ENCODE results near the gene SPINK6. TPM values are rescaled to one million over a fixed set of nuclear protein-coding genes. Genes with fewer than 3 reads are reported as not detected.

SPINK6 gene
- total RNA-seq, 1 donor from 2014 or later = not detected

DNA sequence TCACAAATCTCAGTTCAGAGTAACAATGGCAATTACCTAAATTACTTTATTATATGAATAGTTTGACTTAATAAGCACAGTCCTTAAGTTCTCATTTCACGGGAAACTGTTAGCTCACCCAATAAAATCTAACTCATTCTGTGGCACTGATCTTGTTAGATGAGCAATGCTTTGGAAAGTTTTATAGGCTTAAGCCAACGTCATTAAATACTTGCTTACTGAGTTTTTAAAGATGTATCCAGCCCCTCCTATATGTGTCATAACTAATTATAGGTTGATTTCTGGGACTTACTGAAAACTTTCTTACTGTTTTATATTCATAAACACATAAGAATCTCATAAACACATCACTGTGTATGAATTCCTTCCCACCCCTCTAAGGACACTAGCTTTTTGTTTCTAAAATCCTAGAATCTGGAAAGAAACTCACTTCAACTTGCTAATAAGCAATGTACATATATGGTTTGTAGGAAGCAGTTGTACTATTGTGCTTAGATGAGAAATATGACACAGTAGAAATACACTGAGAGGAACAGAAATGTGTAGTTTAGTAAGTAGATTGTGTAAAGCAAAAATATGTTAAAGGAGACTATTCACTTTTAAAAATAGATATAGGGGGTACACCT lies 21.4 kb downstream of the SPINK6 start:
- no peak for DNase-seq

DNA sequence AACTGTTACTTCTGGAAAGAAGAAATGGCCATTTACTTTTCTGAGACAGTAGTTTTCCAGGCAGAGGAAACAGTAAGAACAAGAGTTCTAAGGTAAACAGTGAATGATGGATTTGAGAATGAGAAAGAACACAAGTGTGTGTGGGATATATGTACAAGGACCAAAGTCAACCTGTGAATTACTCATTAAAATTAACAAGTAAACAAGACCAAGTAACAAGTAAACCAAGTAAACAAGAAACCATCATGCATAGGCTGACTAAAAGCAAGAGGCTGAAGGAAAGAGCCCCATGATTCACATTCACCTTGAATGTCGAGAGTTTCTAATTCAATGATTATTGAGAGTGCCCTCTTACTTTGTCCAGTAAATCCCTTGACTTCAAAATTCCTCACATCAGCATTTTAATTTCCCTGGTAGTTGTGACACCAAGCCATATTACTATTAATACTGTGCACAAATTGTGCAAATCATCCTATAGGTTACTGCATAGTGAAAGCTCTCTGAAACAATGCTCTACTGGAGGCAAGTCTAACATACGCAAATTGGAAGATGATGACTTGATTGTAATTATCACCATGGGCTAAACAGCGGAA lies 25.6 kb downstream of the SPINK6 start:
- no peak for DNase-seq

- no peak for DNase-seq
These were observed 27.0 kb downstream of the SPINK6 start for GRCh38 chr5:148229840-148230239.

GRCh38 chr5:148230240-148230639 lies 27.4 kb downstream of the SPINK6 start:
- no peak for DNase-seq

DNA sequence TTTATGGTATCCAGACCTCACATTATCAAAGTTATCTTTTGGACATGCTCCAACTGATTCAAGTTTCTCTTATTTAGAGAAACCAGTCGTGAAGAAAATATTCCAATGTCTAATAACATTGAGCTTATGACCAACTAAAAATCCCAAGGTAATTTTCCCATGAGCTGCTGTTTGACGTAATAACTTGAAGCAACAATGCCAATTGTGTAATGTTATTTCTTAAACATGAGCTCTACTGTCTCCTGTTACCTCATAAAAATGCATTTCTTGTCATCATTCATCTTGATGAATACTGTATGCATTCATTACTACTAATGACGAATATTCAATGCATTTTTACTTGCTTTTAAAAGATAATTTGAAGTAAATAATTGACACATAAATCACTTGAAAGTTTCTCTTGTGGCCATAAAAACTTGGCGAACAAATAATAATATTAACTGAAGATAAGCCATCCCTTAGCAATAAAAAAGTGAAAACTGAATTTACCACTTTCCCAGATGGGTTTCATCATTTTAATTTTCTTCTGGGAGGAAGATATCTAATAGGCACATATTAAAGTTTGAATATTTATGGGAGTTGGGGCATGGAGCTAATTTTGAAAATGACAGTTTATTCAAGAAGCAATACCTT lies 35.1 kb downstream of the SPINK6 start:
- DNase-seq = no peak

DNA sequence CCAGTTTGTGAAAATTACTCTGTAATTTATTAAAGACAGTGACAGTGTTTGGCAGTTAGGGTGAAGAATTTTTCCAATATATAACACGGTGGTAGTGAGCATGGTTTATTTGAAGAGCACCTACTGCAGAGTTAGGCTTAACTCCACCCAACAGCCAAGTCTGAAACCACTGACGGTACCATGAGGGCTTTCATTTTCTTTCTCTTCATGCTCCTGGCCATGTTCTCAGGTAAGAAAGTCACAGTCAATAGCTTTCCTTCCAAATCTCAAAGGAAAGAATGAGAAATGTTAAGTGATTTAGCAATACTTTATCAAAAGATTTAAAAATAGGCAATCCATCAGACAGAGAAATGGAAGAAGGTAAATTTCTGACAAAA lies 35.6 kb downstream of the SPINK6 start, which contains the start of gene MARCOL:
Gene MARCOL, plus strand, starts transcription at position 108 of the 377 bp plus-strand sequence. Its CDS starts 73 bp downstream, at position 181.
- no peak for DNase-seq

DNA sequence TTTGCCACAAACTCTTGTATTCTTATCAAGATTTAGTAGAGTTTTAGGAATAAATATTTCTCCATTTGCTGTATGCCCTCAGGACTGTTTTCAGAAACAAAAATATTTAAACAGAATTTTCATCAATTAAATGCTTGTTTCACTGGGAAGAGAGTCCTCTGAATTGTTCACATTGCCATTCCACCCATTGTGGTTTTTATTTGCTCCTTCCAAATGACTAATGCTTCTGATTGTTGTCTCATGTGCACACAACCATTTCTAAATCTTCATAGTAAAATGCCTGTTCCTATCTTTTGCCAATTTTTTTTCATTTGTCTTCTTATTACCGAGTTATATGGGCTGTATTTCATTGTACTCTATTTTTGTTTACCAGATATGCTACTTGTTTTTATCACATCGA lies 46.1 kb downstream of the SPINK6 start:
- no peak for DNase-seq

GRCh38 chr5:148255456-148255855 lies 52.6 kb downstream of the SPINK6 start:
- DNase-seq = no peak

- no peak for DNase-seq
These were observed 56.4 kb downstream of the SPINK6 start for GRCh38 chr5:148259288-148259687.

DNA sequence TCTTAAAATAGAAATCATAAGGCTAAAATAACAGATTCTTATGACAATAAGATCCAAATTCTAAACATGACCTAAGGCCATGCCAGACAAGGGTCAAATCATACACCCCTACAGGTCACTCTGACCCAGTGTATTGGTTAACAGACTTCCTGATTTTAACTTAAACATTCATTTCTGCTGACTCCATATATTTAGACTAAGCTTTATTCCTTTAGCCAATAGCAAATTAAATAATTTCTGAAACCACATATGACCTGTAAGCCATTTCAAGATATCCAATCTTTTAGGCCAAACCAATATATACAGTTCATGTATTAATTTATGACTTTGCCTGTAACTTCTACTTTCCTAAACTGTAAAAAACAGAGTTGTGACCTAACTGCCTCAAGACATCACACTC lies 58.4 kb downstream of the SPINK6 start:
- no peak for DNase-seq

Small RNA genes lying within 50 kb of the gene (small RNA-seq; reads per million reads assigned to genes)
- gene HMGN1P16 (ENCODE audit: low replicate concordance) = not detected

Other genes starting within 250 kb of the SPINK6 start
- 31.5 TPM for gene SPINK5, start 139.1 kb upstream of the SPINK6 start, total RNA-seq
- not detected for gene SPINK14, start 34.5 kb upstream of the SPINK6 start, total RNA-seq
- gene MARCOL, start 35.5 kb downstream of the SPINK6 start, total RNA-seq = not detected
- not detected for gene SPINK13, start 65.8 kb downstream of the SPINK6 start, total RNA-seq
- not detected for gene SPINK7, start 109.4 kb downstream of the SPINK6 start, total RNA-seq
- not detected for gene SPINK9, start 132.5 kb downstream of the SPINK6 start, total RNA-seq
- gene FBXO38, start 180.9 kb downstream of the SPINK6 start, total RNA-seq = 52.2 TPM

All from tongue (tissue), 3 donors.